GM19043 (cell line): Measurements from ENCODE around the gene LEMD3.

Experiments
- ATAC-seq: cut with Tn5 transposase; IDR thresholded peaks from one replicate; pipeline ENCODE4 v1.9.1; 2021; ENCODE audit warnings: low read depth; ENCODE audit not compliant: unreplicated experiment

LEMD3 gene

GRCh38 chr12:65204886-65205525, 35.6 kb downstream of the LEMD3 start:
- no peak for ATAC-seq

GRCh38 chr12:65205886-65206285, 36.5 kb downstream of the LEMD3 start:
- no peak for ATAC-seq

GRCh38 chr12:65208125-65208524, 38.7 kb downstream of the LEMD3 start:
- no peak for ATAC-seq

- no peak for ATAC-seq
Observed at GRCh38 chr12:65208964-65209654, 39.7 kb downstream of the LEMD3 start.

GRCh38 chr12:65209655-65210043, 40.3 kb downstream of the LEMD3 start:
- ATAC-seq: peak; percentile 83

- no peak for ATAC-seq
Observed at GRCh38 chr12:65217086-65217485, 47.7 kb downstream of the LEMD3 start.

GRCh38 chr12:65220761-65221160, 51.4 kb downstream of the LEMD3 start:
- no peak for ATAC-seq

GRCh38 chr12:65229441-65229840, 60.1 kb downstream of the LEMD3 start:
- no peak for ATAC-seq

- no peak for ATAC-seq
Observed at GRCh38 chr12:65232476-65233077, 63.2 kb downstream of the LEMD3 start.

- no peak for ATAC-seq
Observed at GRCh38 chr12:65237153-65237552, 67.8 kb downstream of the LEMD3 start.

- no peak for ATAC-seq
Observed at GRCh38 chr12:65238609-65239008, 69.2 kb downstream of the LEMD3 start.

GRCh38 chr12:65248656-65249633, 79.6 kb downstream of the LEMD3 start:
- no peak for ATAC-seq

- ATAC-seq: no peak
Observed at GRCh38 chr12:65252515-65252914, 83.1 kb downstream of the LEMD3 start.

- no peak for ATAC-seq
Observed at GRCh38 chr12:65257986-65258385, 88.6 kb downstream of the LEMD3 start.

GRCh38 chr12:65259501-65259900, 90.1 kb downstream of the LEMD3 start:
- no peak for ATAC-seq

- ATAC-seq: no peak
Observed at GRCh38 chr12:65263777-65264176, 94.4 kb downstream of the LEMD3 start.

GRCh38 chr12:65266408-65266807, 97.0 kb downstream of the LEMD3 start:
- no peak for ATAC-seq

- ATAC-seq: no peak
Observed at GRCh38 chr12:65269603-65270002, 100.2 kb downstream of the LEMD3 start.

- no peak for ATAC-seq
Observed at GRCh38 chr12:65274602-65275272, 105.4 kb downstream of the LEMD3 start.

- ATAC-seq: no peak
Observed at GRCh38 chr12:65275627-65276026, 106.2 kb downstream of the LEMD3 start.
